ENCODE data around the gene RPTOR. TPM values are rescaled to one million over a fixed set of nuclear protein-coding genes. Genes with fewer than 3 reads are reported as not detected.

Gene RPTOR
- total and polyA plus RNA-seq, 4 donors: 12.4 to 46.1 (median 29.7) TPM

DNA sequence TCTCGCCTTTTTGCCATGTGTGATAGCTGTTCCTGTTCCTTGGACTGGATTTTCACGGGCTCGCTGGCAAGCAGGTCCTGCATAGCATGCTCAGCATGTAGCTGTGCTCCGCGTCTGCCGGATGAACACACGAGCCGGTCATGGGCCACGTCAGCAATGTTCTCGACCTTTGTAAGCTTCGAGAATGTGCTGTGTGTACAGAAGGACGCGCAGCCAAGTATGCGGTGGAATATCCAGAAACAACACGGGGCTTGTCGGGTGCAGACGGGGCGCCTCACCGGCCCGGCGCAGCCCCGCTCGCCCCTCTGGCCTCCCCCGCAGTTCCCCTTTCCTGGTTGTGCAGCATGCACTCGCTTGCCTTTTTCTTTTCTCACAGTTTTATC is 42.2 kb downstream of the RPTOR start:
- Histone ChIP-seq H3K27me3 (ENCODE audit: control insufficient read depth in 3 of 3, insufficient read depth in 3 of 3, low read length in 2 of 3) (no peaks in the 10 kb centered on the region), H3K27ac (ENCODE audit: low read depth in 1 of 2, low read length in 1 of 2) (peak overlapping the region in 1 of 2 donors; percentile 70), H3K4me1 (ENCODE audit: control insufficient read depth in 5 of 5, insufficient read depth in 5 of 5, low read length in 5 of 5) (peaks cover 0 to 26% (median 11%) of the 10 kb centered on the region in 5 donors), H3K9me3 (ENCODE audit: control insufficient read depth in 4 of 4, insufficient read depth in 3 of 4, low read length in 3 of 4) (no peaks in the 10 kb centered on the region), H3K4me3 (no peak overlapping the region), H3K9ac (ENCODE audit: insufficient read depth in 1 of 2, low read length in 2 of 2) (peak overlapping the region in 1 of 2 donors; percentile 8), H3K36me3 (ENCODE audit: control insufficient read depth in 4 of 4, insufficient read depth in 4 of 4, low read length in 4 of 4) (peaks cover 0 to 3% (median 0%) of the 10 kb centered on the region in 4 donors)
- TF ChIP-seq, protein P1, sequence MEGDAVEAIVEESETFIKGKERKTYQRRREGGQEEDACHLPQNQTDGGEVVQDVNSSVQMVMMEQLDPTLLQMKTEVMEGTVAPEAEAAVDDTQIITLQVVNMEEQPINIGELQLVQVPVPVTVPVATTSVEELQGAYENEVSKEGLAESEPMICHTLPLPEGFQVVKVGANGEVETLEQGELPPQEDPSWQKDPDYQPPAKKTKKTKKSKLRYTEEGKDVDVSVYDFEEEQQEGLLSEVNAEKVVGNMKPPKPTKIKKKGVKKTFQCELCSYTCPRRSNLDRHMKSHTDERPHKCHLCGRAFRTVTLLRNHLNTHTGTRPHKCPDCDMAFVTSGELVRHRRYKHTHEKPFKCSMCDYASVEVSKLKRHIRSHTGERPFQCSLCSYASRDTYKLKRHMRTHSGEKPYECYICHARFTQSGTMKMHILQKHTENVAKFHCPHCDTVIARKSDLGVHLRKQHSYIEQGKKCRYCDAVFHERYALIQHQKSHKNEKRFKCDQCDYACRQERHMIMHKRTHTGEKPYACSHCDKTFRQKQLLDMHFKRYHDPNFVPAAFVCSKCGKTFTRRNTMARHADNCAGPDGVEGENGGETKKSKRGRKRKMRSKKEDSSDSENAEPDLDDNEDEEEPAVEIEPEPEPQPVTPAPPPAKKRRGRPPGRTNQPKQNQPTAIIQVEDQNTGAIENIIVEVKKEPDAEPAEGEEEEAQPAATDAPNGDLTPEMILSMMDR (IDR thresholded peaks at IDR 0.05; ENCODE audit: control extremely low read depth, extremely low read depth): no peak
- WGBS, 2 donors: 61 to 78% methylated on average over 25 of the region's 25 CpGs
- DNase-seq: peak; percentile 66 to 85 (median 80)
- ATAC-seq (ENCODE audit: insufficient read depth, low FRiP score): no peak

DNA sequence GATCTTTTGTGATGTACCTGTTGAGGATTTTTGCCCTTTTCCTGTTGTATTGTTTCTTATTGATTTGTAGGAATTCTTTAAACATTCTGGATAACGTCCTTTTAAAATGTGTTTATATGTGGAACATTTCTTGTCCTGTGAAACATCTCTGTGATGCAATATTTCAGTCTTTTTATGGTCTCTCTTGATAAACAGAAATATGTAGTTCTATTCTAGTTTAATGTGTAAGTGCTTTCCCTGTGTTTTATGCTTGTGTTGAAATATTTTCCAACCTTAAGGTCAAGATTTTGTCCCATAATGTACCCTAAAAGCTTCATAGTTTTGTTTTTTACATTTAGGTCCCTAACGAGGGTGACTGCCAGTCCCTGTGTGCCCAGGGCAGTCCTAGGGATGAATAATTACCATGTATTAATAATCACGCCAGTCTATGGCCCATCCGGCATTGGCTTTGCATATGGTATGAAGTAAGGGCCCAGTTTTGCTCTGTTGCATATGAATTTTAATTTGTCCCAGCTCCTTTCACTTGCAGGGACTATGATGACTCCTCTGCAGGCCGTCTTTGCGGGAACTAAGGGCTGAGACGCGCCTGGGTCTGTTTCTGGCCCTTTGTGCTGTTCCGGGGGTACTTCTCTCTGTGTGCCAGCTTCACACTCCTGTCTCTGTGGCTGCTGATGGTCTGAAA is 44.2 kb downstream of the RPTOR start:
- H3K27me3 ChIP-seq (ENCODE audit: control insufficient read depth in 3 of 3, insufficient read depth in 3 of 3, low read length in 2 of 3): no peaks in the 10 kb centered on the region
- H3K4me1 ChIP-seq (ENCODE audit: control insufficient read depth in 5 of 5, insufficient read depth in 5 of 5, low read length in 5 of 5): peaks cover 0 to 25% (median 11%) of the 10 kb centered on the region in 5 donors
- ATAC-seq (ENCODE audit: insufficient read depth, low FRiP score): no peak
- peak overlapping the region in 1 of 2 donors; percentile 2 for H3K9ac ChIP-seq (ENCODE audit: insufficient read depth in 1 of 2, low read length in 2 of 2)
- no peaks in the 10 kb centered on the region for H3K9me3 ChIP-seq (ENCODE audit: control insufficient read depth in 4 of 4, insufficient read depth in 3 of 4, low read length in 3 of 4)
- TF ChIP-seq, protein P1 (IDR thresholded peaks at IDR 0.05; ENCODE audit: control extremely low read depth, extremely low read depth): no peak
- peak in 2 of 3 donors; percentile 15 to 50 for DNase-seq
- WGBS, 2 donors: 91 to 92% methylated on average over 9 of the region's 9 CpGs
- no peaks in the 10 kb centered on the region for H3K36me3 ChIP-seq (ENCODE audit: control insufficient read depth in 4 of 4, insufficient read depth in 4 of 4, low read length in 4 of 4)
- no peak overlapping the region for H3K4me3 ChIP-seq
- peak overlapping the region in 1 of 2 donors; percentile 26 for H3K27ac ChIP-seq (ENCODE audit: low read depth in 1 of 2, low read length in 1 of 2)

DNA sequence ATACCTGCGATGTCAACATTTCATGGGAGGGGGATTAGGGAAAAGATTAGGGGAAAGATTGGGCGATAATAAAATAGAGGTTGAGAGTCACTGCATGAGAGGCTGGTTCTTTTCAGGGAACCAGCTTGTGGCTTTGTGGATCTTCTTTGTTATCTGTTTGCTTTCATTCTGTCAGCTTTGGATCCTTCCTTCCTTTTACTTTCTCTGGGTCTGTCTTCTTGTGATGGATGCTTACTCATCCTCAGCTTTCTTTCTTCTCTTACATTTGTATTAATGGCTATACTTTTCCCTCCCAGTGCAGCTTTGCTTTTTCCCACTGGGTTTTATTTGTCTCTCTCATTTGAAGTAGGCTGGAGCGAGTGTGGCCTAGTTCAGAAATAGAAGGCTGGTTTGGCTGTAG is 47.1 kb downstream of the RPTOR start:
- peaks cover 0 to 8% (median 6%) of the 10 kb centered on the region in 5 donors for H3K4me1 ChIP-seq (ENCODE audit: control insufficient read depth in 5 of 5, insufficient read depth in 5 of 5, low read length in 5 of 5)

More for the DNA sequence above, 47.1 kb downstream of the RPTOR start:
- 96 to 99% methylated on average over 3 of the region's 3 CpGs for WGBS, 2 donors
- H3K4me3 ChIP-seq: no peak overlapping the region
- H3K27me3 ChIP-seq (ENCODE audit: control insufficient read depth in 3 of 3, insufficient read depth in 3 of 3, low read length in 2 of 3): no peaks in the 10 kb centered on the region
- ATAC-seq (ENCODE audit: insufficient read depth, low FRiP score) (no peak), DNase-seq (no peak)
- TF ChIP-seq, protein P1 (IDR thresholded peaks at IDR 0.05; ENCODE audit: control extremely low read depth, extremely low read depth): no peak
- no peaks in the 10 kb centered on the region for H3K9me3 ChIP-seq (ENCODE audit: control insufficient read depth in 4 of 4, insufficient read depth in 3 of 4, low read length in 3 of 4)
- no peak overlapping the region for H3K27ac ChIP-seq (ENCODE audit: low read depth in 1 of 2, low read length in 1 of 2)
- no peak overlapping the region for H3K9ac ChIP-seq (ENCODE audit: insufficient read depth in 1 of 2, low read length in 2 of 2)
- no peaks in the 10 kb centered on the region for H3K36me3 ChIP-seq (ENCODE audit: control insufficient read depth in 4 of 4, insufficient read depth in 4 of 4, low read length in 4 of 4)

Measured in lung (tissue), 12 donors.